Right atrium auricular region (tissue), 2 donors: ENCODE measurements around the gene MROH2A. TPM values are rescaled to one million over a fixed set of nuclear protein-coding genes. Genes with fewer than 3 reads are reported as not detected.

ENCODE experiments used
- DNase-seq: peaks from one replicate; pipeline ENCODE4 v3.0.0-alpha.2; 2019; ENCODE audit warnings: low spot score
- H3K27ac ChIP-seq, 2 donors: fragments of 200-600 bp; sonication (generic); 1 replicate in 1 of 2; 2 replicates in 1 of 2; pipeline ENCODE4 v1.5.1; 2016 to 2019
- H3K27me3 ChIP-seq, 2 donors: fragments of 200-600 bp; sonication (generic); one replicate each; pipeline versions ENCODE4 v1.5.1 to v1.6.0; 2017 to 2019
- H3K36me3 ChIP-seq: fragments of 200-600 bp; sonication (generic); one replicate; pipeline ENCODE4 v1.5.1; 2016
- H3K4me1 ChIP-seq, 2 donors: fragments of 200-600 bp; sonication (generic); one replicate each; pipeline versions ENCODE4 v1.5.1 to v1.6.0; 2017 to 2019
- H3K4me3 ChIP-seq, 2 donors: fragments of 200-600 bp; sonication (generic); 1 replicate in 1 of 2; 2 replicates in 1 of 2; pipeline ENCODE4 v1.5.1; 2017 to 2019; ENCODE audit warnings: mild to moderate bottlenecking in 1 of 2, moderate library complexity in 1 of 2
- H3K9me3 ChIP-seq, 2 donors: fragments of 200-600 bp; sonication (generic); one replicate each; pipeline ENCODE4 v1.5.1; 2019
- total RNA-seq, 2 donors: library from RNA; depleted of rRNA; stranded (reverse); fragments of >200 nt; gene quantifications; one replicate each; pipeline ENCODE4 v1.1.0, GENCODE V29; 2016
- TF ChIP-seq, protein P1 (sequence below), 2 donors: fragments of 200-600 bp; sonication (generic); IDR thresholded peaks; one replicate each; pipeline ENCODE4 v1.5.1; 2019; ENCODE audit warnings: antibody characterized with exemption in 2 of 2

Gene MROH2A
- total RNA-seq, 2 donors from 2014 or later: not detected

DNA sequence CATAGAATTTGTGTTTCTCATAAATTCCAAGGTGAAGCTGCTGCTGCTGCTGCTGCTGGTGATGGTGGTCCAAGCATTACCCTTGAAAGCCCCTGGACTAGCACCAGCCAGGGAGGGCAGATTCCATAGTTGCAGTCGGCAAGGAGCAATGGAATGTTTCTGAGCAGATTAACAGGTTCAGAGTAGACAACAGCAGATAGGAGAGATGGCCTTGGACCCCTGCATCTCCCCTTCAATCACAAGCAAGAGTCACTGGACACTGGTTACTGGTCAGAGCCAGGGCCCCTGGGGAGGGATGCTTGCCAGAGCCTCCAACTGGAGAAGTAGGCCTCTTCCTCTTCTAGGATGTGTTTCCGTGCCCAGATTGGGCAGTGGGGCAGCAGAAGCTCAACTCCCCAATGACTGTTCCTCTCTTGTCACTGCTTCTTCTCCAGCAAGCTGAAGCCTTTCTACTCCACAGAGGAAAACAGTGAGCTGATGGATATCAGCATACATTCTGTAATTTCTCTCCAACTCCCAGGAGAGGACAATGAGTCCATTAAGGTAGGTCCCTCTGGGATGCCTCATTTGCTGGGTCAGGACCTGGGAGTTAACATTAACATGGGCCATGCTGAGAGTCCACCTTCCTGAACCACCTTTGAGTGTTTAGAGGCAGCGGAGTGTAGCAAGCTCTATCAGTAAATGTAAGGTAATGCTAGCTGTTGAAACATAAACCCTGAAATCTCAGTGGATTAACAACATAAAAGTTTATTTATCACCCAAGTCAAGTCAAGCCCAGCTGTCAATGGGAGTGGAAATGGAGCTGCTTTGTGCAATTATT is 35.3 kb downstream of the MROH2A start:
- peaks cover 0 to 10% of the 10 kb centered on the region in 2 donors for H3K9me3 ChIP-seq

DNA sequence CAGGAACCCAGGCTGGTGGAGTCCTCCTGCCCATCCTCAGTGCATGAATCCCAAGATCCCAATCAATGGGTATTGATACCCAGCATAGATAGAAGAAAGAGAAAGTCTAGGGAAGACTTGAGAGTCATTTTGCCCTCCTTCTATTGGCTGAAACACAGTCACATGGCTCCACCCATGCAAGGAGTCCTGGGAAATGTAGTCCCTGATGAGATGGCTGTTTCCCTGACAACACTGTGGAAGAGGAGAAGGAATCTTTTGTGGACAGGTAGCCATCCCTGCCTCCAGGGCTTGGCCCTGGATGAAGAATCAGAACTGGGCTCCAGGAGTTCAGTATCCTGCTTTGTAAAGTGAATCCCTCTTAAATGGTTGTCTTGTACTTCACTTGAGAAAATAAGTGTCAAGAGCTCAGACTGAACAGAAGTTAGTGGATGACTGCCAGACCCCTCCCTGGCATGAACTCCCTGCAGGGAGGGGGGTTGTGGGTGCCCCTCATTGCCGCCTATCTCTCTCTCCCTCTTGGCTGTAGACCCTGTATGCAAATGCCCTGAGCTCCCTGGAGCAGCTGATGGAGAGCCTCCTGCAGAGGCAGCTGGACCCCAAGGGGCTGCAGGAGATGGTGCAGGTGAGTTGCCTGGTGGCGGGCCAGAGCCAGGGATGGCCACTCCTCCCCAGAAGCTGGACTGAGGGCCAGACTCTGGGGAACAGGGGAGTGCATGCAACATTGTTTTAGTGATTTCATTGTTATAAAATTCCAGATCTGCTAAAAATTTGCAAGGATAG is 36.1 kb downstream of the MROH2A start:
- Histone ChIP-seq H3K36me3 (no peaks in the 10 kb centered on the region), H3K4me1 (no peaks in the 10 kb centered on the region), H3K9me3 (peaks cover 0 to 10% of the 10 kb centered on the region in 2 donors), H3K27ac (no peak overlapping the region), H3K4me3 (no peak overlapping the region), H3K27me3 (no peaks in the 10 kb centered on the region)
- TF ChIP-seq, protein P1, sequence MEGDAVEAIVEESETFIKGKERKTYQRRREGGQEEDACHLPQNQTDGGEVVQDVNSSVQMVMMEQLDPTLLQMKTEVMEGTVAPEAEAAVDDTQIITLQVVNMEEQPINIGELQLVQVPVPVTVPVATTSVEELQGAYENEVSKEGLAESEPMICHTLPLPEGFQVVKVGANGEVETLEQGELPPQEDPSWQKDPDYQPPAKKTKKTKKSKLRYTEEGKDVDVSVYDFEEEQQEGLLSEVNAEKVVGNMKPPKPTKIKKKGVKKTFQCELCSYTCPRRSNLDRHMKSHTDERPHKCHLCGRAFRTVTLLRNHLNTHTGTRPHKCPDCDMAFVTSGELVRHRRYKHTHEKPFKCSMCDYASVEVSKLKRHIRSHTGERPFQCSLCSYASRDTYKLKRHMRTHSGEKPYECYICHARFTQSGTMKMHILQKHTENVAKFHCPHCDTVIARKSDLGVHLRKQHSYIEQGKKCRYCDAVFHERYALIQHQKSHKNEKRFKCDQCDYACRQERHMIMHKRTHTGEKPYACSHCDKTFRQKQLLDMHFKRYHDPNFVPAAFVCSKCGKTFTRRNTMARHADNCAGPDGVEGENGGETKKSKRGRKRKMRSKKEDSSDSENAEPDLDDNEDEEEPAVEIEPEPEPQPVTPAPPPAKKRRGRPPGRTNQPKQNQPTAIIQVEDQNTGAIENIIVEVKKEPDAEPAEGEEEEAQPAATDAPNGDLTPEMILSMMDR (IDR thresholded peaks at IDR 0.05): no peak
- no peak for DNase-seq

More for the DNA sequence above, 35.3 kb downstream of the MROH2A start:
- Histone ChIP-seq H3K27me3 (no peaks in the 10 kb centered on the region), H3K27ac (no peak overlapping the region), H3K4me3 (no peak overlapping the region), H3K4me1 (no peaks in the 10 kb centered on the region), H3K36me3 (no peaks in the 10 kb centered on the region)
- TF ChIP-seq, protein P1 (IDR thresholded peaks at IDR 0.05): no peak
- no peak for DNase-seq

DNA sequence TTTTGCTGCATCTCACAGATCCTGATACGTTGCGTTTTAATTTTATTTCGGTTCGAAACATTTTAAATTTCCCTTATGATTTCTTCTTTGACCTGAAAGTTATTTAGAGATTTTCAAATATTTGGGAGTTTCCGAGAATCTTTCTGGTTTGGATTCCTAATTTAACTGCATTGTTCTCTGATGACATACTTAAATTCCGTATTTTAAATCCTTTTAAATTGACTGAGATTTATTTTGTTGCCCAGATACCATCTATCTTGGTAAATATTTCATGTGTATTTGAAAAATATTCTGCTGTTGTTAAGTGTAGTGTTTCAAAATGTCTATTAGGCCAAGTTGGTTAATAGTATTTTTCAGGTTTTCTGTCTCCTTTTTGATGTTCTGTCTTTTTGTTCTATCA is 37.7 kb downstream of the MROH2A start:
- DNase-seq: no peak
- peaks cover 0 to 10% of the 10 kb centered on the region in 2 donors for H3K9me3 ChIP-seq
- no peak overlapping the region for H3K27ac ChIP-seq
- H3K4me3 ChIP-seq: no peak overlapping the region
- no peaks in the 10 kb centered on the region for H3K36me3 ChIP-seq
- H3K4me1 ChIP-seq: no peaks in the 10 kb centered on the region
- H3K27me3 ChIP-seq: no peaks in the 10 kb centered on the region
- TF ChIP-seq, protein P1 (IDR thresholded peaks at IDR 0.05): no peak

DNA sequence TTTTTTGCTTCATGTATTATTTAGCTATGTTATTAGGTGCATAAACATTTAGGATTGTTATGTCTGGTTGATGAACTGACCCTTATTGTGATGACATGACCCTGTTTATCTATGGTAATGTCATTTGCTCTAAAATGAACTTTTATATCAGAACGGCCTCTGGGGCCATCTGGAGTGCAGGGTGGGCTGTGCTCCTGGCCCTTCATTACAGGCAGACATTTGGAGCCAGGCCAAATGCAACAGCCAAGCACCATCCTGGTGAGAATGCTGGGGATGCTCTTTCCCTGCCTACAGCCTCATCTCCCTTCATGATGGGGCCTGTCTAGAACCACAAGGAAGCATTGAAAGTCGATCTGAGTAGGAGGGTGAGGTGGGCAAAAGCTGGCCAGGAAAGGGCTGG is 38.2 kb downstream of the MROH2A start:
- DNase-seq: no peak
- TF ChIP-seq, protein P1 (IDR thresholded peaks at IDR 0.05): no peak

DNA sequence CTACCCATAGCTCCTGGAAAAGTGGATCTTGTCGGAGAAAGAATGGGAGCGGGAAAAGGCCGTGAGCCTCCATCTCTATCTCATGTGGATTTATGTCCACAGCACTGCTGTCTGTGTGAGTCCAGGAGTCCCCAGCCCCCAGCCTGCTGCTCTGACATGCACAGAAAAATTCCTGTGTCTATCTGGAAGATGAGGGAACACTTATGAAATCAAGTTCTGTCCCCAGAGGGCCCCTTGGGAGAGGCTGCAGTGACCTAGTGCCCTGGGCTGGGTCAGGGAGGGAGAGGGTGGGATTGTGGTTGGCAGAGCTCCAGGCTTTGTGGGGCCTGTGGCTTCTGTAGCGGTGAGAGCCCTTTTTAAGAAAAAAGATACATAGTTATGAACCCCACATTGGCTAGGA is 38.6 kb downstream of the MROH2A start:
- no peak overlapping the region for H3K27ac ChIP-seq
- H3K4me3 ChIP-seq: no peak overlapping the region
- no peaks in the 10 kb centered on the region for H3K4me1 ChIP-seq
- TF ChIP-seq, protein P1 (IDR thresholded peaks at IDR 0.05): no peak
- H3K27me3 ChIP-seq: no peaks in the 10 kb centered on the region
- no peak for DNase-seq
- H3K36me3 ChIP-seq: no peaks in the 10 kb centered on the region
- peaks cover 0 to 10% of the 10 kb centered on the region in 2 donors for H3K9me3 ChIP-seq

More for the DNA sequence above, 38.2 kb downstream of the MROH2A start:
- H3K27ac ChIP-seq: no peak overlapping the region
- no peaks in the 10 kb centered on the region for H3K4me1 ChIP-seq
- peaks cover 0 to 10% of the 10 kb centered on the region in 2 donors for H3K9me3 ChIP-seq
- no peaks in the 10 kb centered on the region for H3K36me3 ChIP-seq
- H3K27me3 ChIP-seq: no peaks in the 10 kb centered on the region
- H3K4me3 ChIP-seq: no peak overlapping the region
